Measurements from ENCODE around the gene UNC5A. TPM values are rescaled to one million over a fixed set of nuclear protein-coding genes. Genes with fewer than 3 reads are reported as not detected.

UNC5A gene
- total RNA-seq, 2 donors from 2014 or later: 0.89 to 1.4 TPM

DNA sequence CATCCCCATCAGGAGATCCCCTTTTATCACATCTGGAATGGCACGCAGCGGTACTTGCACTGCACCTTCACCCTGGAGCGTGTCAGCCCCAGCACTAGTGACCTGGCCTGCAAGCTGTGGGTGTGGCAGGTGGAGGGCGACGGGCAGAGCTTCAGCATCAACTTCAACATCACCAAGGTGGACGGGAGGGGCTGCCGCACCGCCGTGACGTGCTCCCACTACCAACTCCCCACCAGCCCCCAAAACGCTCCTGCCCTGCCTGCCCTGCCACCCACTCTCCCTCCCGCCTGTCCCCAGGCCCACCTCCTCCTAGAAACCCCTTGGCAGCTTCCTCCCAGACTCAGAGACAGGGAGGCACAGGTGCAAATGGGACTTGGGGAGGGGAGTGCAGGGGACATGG is 68.1 kb downstream of the UNC5A start:
- Mint-ChIP-seq H3K4me1 (no peaks in the 10 kb centered on the region), H3K27me3 (ENCODE audit: insufficient read depth) (no peaks in the 10 kb centered on the region), H3K36me3 (ENCODE audit: low read depth) (no peaks in the 10 kb centered on the region), H3K27ac (no peak overlapping the region), H3K4me3 (no peak overlapping the region), H3K9me3 (no peaks in the 10 kb centered on the region)
- TF ChIP-seq, protein P1, sequence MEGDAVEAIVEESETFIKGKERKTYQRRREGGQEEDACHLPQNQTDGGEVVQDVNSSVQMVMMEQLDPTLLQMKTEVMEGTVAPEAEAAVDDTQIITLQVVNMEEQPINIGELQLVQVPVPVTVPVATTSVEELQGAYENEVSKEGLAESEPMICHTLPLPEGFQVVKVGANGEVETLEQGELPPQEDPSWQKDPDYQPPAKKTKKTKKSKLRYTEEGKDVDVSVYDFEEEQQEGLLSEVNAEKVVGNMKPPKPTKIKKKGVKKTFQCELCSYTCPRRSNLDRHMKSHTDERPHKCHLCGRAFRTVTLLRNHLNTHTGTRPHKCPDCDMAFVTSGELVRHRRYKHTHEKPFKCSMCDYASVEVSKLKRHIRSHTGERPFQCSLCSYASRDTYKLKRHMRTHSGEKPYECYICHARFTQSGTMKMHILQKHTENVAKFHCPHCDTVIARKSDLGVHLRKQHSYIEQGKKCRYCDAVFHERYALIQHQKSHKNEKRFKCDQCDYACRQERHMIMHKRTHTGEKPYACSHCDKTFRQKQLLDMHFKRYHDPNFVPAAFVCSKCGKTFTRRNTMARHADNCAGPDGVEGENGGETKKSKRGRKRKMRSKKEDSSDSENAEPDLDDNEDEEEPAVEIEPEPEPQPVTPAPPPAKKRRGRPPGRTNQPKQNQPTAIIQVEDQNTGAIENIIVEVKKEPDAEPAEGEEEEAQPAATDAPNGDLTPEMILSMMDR (conservative IDR thresholded peaks at IDR 0.05): no peak
- WGBS, 2 experiments (ENCODE audit: insufficient coverage in 1 of 2, insufficient read length in 1 of 2): 94 to 100% methylated on average over 3 to 12 of the region's 12 CpGs
- Histone ChIP-seq H3K4me3 (ENCODE audit: low read length) (no peak overlapping the region), H3K36me3 (ENCODE audit: control insufficient read depth, insufficient read depth, low read length) (no peaks in the 10 kb centered on the region), H3K9me3 (ENCODE audit: control insufficient read depth, low read length) (no peaks in the 10 kb centered on the region), H3K9ac (ENCODE audit: extremely low read depth, low read length, poor library complexity, severe bottlenecking) (no peak overlapping the region), H3K27ac (ENCODE audit: low read depth, low read length) (no peak overlapping the region), H3K27me3 (ENCODE audit: control insufficient read depth, insufficient read depth, low read length, poor library complexity, severe bottlenecking) (no peaks in the 10 kb centered on the region), H3K4me1 (ENCODE audit: control insufficient read depth, insufficient read depth, low read length) (no peaks in the 10 kb centered on the region)
- DNase-seq: no peak

DNA sequence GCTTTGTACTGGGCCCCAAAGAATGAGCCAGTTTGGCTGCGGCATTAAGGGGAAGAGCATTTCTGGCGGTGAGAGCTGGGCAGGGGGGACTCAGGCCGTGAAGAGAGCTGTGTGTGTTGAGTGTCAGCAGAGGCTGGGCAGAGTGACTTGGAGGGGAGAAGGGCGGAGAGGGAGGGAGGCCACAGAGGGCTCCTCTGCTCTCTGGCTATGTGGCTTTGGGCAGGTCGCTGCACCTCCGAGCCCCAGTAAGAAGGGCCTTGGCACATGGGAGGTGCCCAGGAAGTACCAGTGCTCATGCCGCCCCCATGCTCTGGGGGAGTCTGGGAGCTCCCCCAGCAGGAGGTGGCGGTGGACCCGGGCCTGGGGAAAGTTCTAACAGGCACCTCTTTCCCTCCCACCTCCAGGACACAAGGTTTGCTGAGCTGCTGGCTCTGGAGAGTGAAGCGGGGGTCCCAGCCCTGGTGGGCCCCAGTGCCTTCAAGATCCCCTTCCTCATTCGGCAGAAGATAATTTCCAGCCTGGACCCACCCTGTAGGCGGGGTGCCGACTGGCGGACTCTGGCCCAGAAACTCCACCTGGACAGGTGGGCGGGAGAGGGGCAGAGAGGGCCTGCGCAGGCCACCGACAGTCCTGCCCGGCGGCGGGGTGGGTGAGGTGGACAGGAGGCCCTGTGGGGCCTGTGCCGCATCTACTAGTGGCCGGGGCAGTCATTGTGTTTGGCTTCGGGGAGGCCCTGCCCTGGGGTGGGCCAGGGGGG is 68.7 kb downstream of the UNC5A start:
- DNase-seq: no peak
- Mint-ChIP-seq H3K27me3 (ENCODE audit: insufficient read depth) (no peaks in the 10 kb centered on the region), H3K4me1 (no peaks in the 10 kb centered on the region), H3K27ac (no peak overlapping the region), H3K36me3 (ENCODE audit: low read depth) (no peaks in the 10 kb centered on the region), H3K4me3 (no peak overlapping the region), H3K9me3 (no peaks in the 10 kb centered on the region)
- Histone ChIP-seq H3K9me3 (ENCODE audit: control insufficient read depth, low read length) (no peaks in the 10 kb centered on the region), H3K36me3 (ENCODE audit: control insufficient read depth, insufficient read depth, low read length) (no peaks in the 10 kb centered on the region), H3K4me1 (ENCODE audit: control insufficient read depth, insufficient read depth, low read length) (no peaks in the 10 kb centered on the region), H3K27me3 (ENCODE audit: control insufficient read depth, insufficient read depth, low read length, poor library complexity, severe bottlenecking) (no peaks in the 10 kb centered on the region), H3K9ac (ENCODE audit: extremely low read depth, low read length, poor library complexity, severe bottlenecking) (no peak overlapping the region), H3K27ac (ENCODE audit: low read depth, low read length) (no peak overlapping the region), H3K4me3 (ENCODE audit: low read length) (no peak overlapping the region)
- TF ChIP-seq, protein P1 (conservative IDR thresholded peaks at IDR 0.05): no peak
- 87 to 89% methylated on average over 14 to 23 of the region's 23 CpGs for WGBS, 2 experiments (ENCODE audit: insufficient coverage in 1 of 2, insufficient read length in 1 of 2)

DNA sequence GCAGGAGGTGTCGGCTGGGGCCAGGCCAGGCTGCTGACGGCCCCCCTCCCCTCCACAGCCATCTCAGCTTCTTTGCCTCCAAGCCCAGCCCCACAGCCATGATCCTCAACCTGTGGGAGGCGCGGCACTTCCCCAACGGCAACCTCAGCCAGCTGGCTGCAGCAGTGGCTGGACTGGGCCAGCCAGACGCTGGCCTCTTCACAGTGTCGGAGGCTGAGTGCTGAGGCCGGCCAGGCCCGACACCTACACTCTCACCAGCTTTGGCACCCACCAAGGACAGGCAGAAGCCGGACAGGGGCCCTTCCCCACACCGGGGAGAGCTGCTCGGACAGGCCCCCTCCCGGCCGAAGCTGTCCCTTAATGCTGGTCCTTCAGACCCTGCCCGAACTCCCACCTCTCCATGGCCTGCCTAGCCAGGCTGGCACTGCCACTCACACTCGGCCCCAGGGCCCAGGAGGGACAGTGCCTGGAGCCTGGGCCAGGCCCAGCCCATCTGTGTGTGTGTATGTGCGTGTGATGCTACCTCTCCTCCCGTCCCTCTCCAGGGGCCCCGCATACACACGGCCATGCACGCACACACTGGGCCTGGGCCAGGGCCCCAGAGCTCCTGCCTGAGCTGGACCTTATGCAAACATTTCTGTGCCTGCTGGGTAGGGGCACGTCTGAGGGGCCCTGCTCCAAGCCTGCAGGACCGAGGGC is 69.5 kb downstream of the UNC5A start:
- Histone ChIP-seq H3K27me3 (ENCODE audit: control insufficient read depth, insufficient read depth, low read length, poor library complexity, severe bottlenecking) (no peaks in the 10 kb centered on the region), H3K4me1 (ENCODE audit: control insufficient read depth, insufficient read depth, low read length) (no peaks in the 10 kb centered on the region), H3K9ac (ENCODE audit: extremely low read depth, low read length, poor library complexity, severe bottlenecking) (no peak overlapping the region), H3K27ac (ENCODE audit: low read depth, low read length) (no peak overlapping the region), H3K36me3 (ENCODE audit: control insufficient read depth, insufficient read depth, low read length) (no peaks in the 10 kb centered on the region), H3K4me3 (ENCODE audit: low read length) (no peak overlapping the region), H3K9me3 (ENCODE audit: control insufficient read depth, low read length) (no peaks in the 10 kb centered on the region)
- TF ChIP-seq, protein P1 (conservative IDR thresholded peaks at IDR 0.05): no peak
- peaks cover 4% of the 10 kb centered on the region for H3K4me1 Mint-ChIP-seq
- WGBS, 2 experiments (ENCODE audit: insufficient coverage in 1 of 2, insufficient read length in 1 of 2): 88 to 90% methylated on average over 10 to 23 of the region's 23 CpGs
- no peaks in the 10 kb centered on the region for H3K36me3 Mint-ChIP-seq (ENCODE audit: low read depth)
- H3K27ac Mint-ChIP-seq: no peak overlapping the region
- DNase-seq: no peak
- H3K9me3 Mint-ChIP-seq: no peaks in the 10 kb centered on the region
- H3K4me3 Mint-ChIP-seq: no peak overlapping the region
- no peaks in the 10 kb centered on the region for H3K27me3 Mint-ChIP-seq (ENCODE audit: insufficient read depth)

Data from endodermal cell (in vitro differentiated cells).